SU-DHL-6 (cell line): ENCODE results near the gene CDK5RAP2.

ENCODE experiments used
- CTCF ChIP-seq: fragments of 200-600 bp; sonication (generic); IDR thresholded peaks from one replicate; pipeline ENCODE4 v1.5.1; 2017; ENCODE audit warnings: antibody characterized with exemption, mild to moderate bottlenecking, low read length, moderate library complexity; ENCODE audit not compliant: insufficient read depth, poor library complexity, severe bottlenecking
- EZH2phosphoT487 ChIP-seq: fragments of 200-600 bp; sonication (generic), shearing (Covaris generic); conservative IDR thresholded peaks from 2 replicates; pipeline ENCODE4 v1.6.1; 2018; ENCODE audit warnings: mild to moderate bottlenecking, antibody characterized with exemption, low read length, moderate library complexity, mixed read lengths

- TF ChIP-seq CTCF (no peak), EZH2phosphoT487 (no peak)
Measured at GRCh38 chr9:120558454-120558853, 21.5 kb downstream of the CDK5RAP2 start.
